MCF 10A (cell line): ENCODE results near the gene SOD2. TPM values are rescaled to one million over a fixed set of nuclear protein-coding genes. Genes with fewer than 3 reads are reported as not detected.

Experiments
- BruUV-seq: library from RNA; stranded (reverse); fragments of 400-500 nt; replicated peaks from 2 replicates; lab custom pipeline; 2021; lab: Mats Ljungman, UMichigan
- CTCF ChIA-PET: fragments of 300-600 bp; sonication (Branson Sonifier 250); formaldehyde crosslinking; extraction: SDS; loops from one replicate; lab custom pipeline; 2021; ENCODE audit warnings: antibody characterized with exemption, inconsistent platforms; lab: Yijun Ruan, JAX
- POLR2A ChIA-PET: fragments of 300-600, 350-650 bp; sonication (Branson Sonifier 250); formaldehyde crosslinking; extraction: SDS; loops from one replicate; lab custom pipeline; 2020; ENCODE audit warnings: antibody characterized with exemption, inconsistent platforms; lab: Yijun Ruan, JAX
- DNase-seq: peaks from one replicate; pipeline ENCODE4 v3.0.0-alpha.2; 2018; ENCODE audit not compliant: unreplicated experiment
- H3K27ac Mint-ChIP-seq: one replicate; pipeline ENCODE4 v1.8.0; 2022; ENCODE audit warnings: mild to moderate bottlenecking, low read depth, mixed read lengths; ENCODE audit not compliant: unreplicated experiment
- H3K27me3 Mint-ChIP-seq: one replicate; pipeline ENCODE4 v1.8.0; 2022; ENCODE audit warnings: mixed read lengths; ENCODE audit not compliant: insufficient read depth, unreplicated experiment
- H3K36me3 Mint-ChIP-seq: one replicate; pipeline ENCODE4 v1.8.0; 2022; ENCODE audit warnings: mild to moderate bottlenecking, moderate library complexity, mixed read lengths; ENCODE audit not compliant: insufficient read depth, unreplicated experiment
- H3K4me1 Mint-ChIP-seq: one replicate; pipeline ENCODE4 v1.8.0; 2022; ENCODE audit warnings: mixed read lengths; ENCODE audit not compliant: insufficient read depth, unreplicated experiment
- H3K4me3 Mint-ChIP-seq: one replicate; pipeline ENCODE4 v1.8.0; 2022; ENCODE audit warnings: mild to moderate bottlenecking, moderate library complexity, mixed read lengths; ENCODE audit not compliant: unreplicated experiment
- H3K9me3 Mint-ChIP-seq: one replicate; pipeline ENCODE4 v1.8.0; 2022; ENCODE audit warnings: mixed read lengths; ENCODE audit not compliant: unreplicated experiment
- CTCF ChIP-seq: fragments of 200-600 bp; IDR thresholded peaks from one replicate; pipeline ENCODE4 v1.8.0; 2022; ENCODE audit warnings: antibody characterized with exemption, mild to moderate bottlenecking; ENCODE audit not compliant: unreplicated experiment
- intact Hi-C: fragments of 100-400 bp; cut with micrococcal nuclease; formaldehyde crosslinking; loops from 2 replicates; pipeline ENCODE4 v1.14.1; 2022
- total RNA-seq: library from RNA; stranded (reverse); gene quantifications from 2 replicates; pipeline ENCODE4 v1.2.3, GENCODE V29; 2022

The SOD2 gene
- total RNA-seq, 1 experiment from 2014 or later, result 600 TPM

- CTCF ChIA-PET, result interaction anchor here (0.6 to 1.2 kb wide), 2 partner anchors 9 to 39 kb away, joined by 3 read pairs; no protein-coding TSS in a partner anchor
- Mint-ChIP-seq H3K27me3 (no peaks in the 10 kb centered on the region), H3K4me1 (peaks cover 14% of the 10 kb centered on the region), H3K4me3 (peak overlapping the region; percentile 77), H3K9me3 (no peaks in the 10 kb centered on the region), H3K36me3 (peaks cover 100% of the 10 kb centered on the region), H3K27ac (peak overlapping the region; percentile 2)
- POLR2A ChIA-PET, result interaction anchor here (1.7 to 18.1 kb wide), 2 partner anchors 37 to 74 kb away, joined by 6 to 877 read pairs; partner anchors contain the start of genes ACAT2 and WTAP
- no TSS peak for BruUV-seq
- intact Hi-C loops, result no loop called here
- DNase-seq, result no peak
- TF ChIP-seq CTCF, result no peak
Measured at GRCh38 chr6:159687341-159687740, 5.7 kb downstream of the SOD2 start.

DNA sequence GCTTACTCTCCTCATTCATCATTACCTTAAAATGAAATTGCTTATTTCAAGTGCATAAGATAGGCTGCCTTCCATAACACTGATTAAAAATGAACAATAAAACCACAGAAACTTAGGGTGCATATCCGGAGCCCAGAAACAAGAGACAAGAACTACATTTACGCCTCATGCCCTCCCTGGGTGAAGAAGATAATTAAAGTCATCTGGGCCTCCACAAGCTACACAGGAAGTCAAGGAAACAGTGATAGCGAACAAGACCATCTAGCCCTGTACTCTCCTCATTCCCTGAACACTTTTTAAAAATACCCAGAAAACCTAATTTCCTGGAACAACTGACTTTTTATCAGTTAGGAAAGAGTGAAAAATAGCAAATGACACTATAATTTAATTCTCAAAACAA is 6.3 kb downstream of the SOD2 start:
- no peak for DNase-seq
- Mint-ChIP-seq H3K4me3 (peak overlapping the region; percentile 77), H3K27me3 (no peaks in the 10 kb centered on the region), H3K9me3 (no peaks in the 10 kb centered on the region), H3K4me1 (peaks cover 15% of the 10 kb centered on the region), H3K36me3 (peaks cover 100% of the 10 kb centered on the region), H3K27ac (peak overlapping the region; percentile 2)
- BruUV-seq, result no TSS peak
- POLR2A ChIA-PET, result interaction anchor here (1.2 to 1.3 kb wide), 2 partner anchors 34 to 40 kb away, joined by 5 read pairs; partner anchors contain the start of gene WTAP
- CTCF ChIA-PET, result interaction anchor here (0.6 kb wide), 1 partner anchor 9 kb away, joined by 3 read pairs; no protein-coding TSS in a partner anchor
- TF ChIP-seq CTCF, result no peak
- intact Hi-C loops, result no loop called here

GRCh38 chr6:159686040-159686439 is 7.0 kb downstream of the SOD2 start:
- Mint-ChIP-seq H3K27ac (peak overlapping the region; percentile 2), H3K4me3 (peak overlapping the region; percentile 77), H3K9me3 (no peaks in the 10 kb centered on the region), H3K36me3 (peaks cover 100% of the 10 kb centered on the region), H3K4me1 (peaks cover 22% of the 10 kb centered on the region), H3K27me3 (no peaks in the 10 kb centered on the region)
- no peak for DNase-seq
- no TSS peak for BruUV-seq
- CTCF ChIA-PET, result no interaction called here
- POLR2A ChIA-PET, result interaction anchor here (1.2 to 2.0 kb wide), 3 partner anchors 31 to 41 kb away, joined by 5 read pairs; partner anchors contain the start of gene WTAP
- intact Hi-C loops, result no loop called here
- TF ChIP-seq CTCF, result no peak

GRCh38 chr6:159684013-159684304 is 9.1 kb downstream of the SOD2 start:
- CTCF ChIA-PET, result interaction anchor here (0.6 to 1.1 kb wide), 4 partner anchors 30 to 907 kb away, joined by 3 to 4 read pairs (median 3); partner anchors contain the start of gene ACAT2
- peaks cover 100% of the 10 kb centered on the region for H3K36me3 Mint-ChIP-seq
- BruUV-seq, result no TSS peak

More at GRCh38 chr6:159684013-159684304, 9.1 kb downstream of the SOD2 start:
- Mint-ChIP-seq H3K9me3 (no peaks in the 10 kb centered on the region), H3K4me1 (peaks cover 16% of the 10 kb centered on the region), H3K27me3 (no peaks in the 10 kb centered on the region), H3K4me3 (peak overlapping the region; percentile 58), H3K27ac (peak overlapping the region; percentile 46)
- TF ChIP-seq CTCF, result no peak
- DNase-seq, result no peak
- intact Hi-C loops, result no loop called here
- POLR2A ChIA-PET, result interaction anchor here (1.6 to 5.6 kb wide), 7 partner anchors 9 to 104 kb away, joined by 5 to 37 read pairs (median 8); partner anchors contain the start of genes SOD2 and WTAP
